HG03095 (cell line): Measurements from ENCODE around the gene SFMBT2.

ENCODE experiments used
- ATAC-seq: cut with Tn5 transposase; IDR thresholded peaks from one replicate; pipeline ENCODE4 v1.9.1; 2021; ENCODE audit warnings: moderate library complexity; ENCODE audit not compliant: unreplicated experiment

Gene SFMBT2

GRCh38 chr10:7274293-7274692, 136.5 kb downstream of the SFMBT2 start:
- ATAC-seq, result no peak

GRCh38 chr10:7272008-7272407, 138.8 kb downstream of the SFMBT2 start:
- no peak for ATAC-seq

- no peak for ATAC-seq
Measured at GRCh38 chr10:7269988-7270387, 140.8 kb downstream of the SFMBT2 start.

GRCh38 chr10:7267142-7267541, 143.7 kb downstream of the SFMBT2 start:
- ATAC-seq, result no peak

- ATAC-seq, result no peak
Measured at GRCh38 chr10:7265396-7266123, 145.3 kb downstream of the SFMBT2 start.

GRCh38 chr10:7264313-7264756, 146.5 kb downstream of the SFMBT2 start:
- no peak for ATAC-seq

GRCh38 chr10:7263616-7264015, 147.2 kb downstream of the SFMBT2 start:
- ATAC-seq, result no peak

GRCh38 chr10:7261351-7261750, 149.5 kb downstream of the SFMBT2 start:
- no peak for ATAC-seq

GRCh38 chr10:7260912-7261311, 149.9 kb downstream of the SFMBT2 start:
- no peak for ATAC-seq

GRCh38 chr10:7260412-7260900, 150.4 kb downstream of the SFMBT2 start:
- ATAC-seq, result peak; percentile 74

GRCh38 chr10:7258948-7259523, 151.8 kb downstream of the SFMBT2 start:
- no peak for ATAC-seq

- no peak for ATAC-seq
Measured at GRCh38 chr10:7255517-7255916, 155.3 kb downstream of the SFMBT2 start.

GRCh38 chr10:7251696-7252465, 159.0 kb downstream of the SFMBT2 start:
- no peak for ATAC-seq

- ATAC-seq, result no peak
Measured at GRCh38 chr10:7250236-7250635, 160.6 kb downstream of the SFMBT2 start.

- ATAC-seq, result no peak
Measured at GRCh38 chr10:7248585-7249164, 162.2 kb downstream of the SFMBT2 start.

- ATAC-seq, result no peak
Measured at GRCh38 chr10:7248148-7248547, 162.7 kb downstream of the SFMBT2 start.

GRCh38 chr10:7245505-7245904, 165.3 kb downstream of the SFMBT2 start:
- no peak for ATAC-seq

GRCh38 chr10:7243873-7244272, 167.0 kb downstream of the SFMBT2 start:
- ATAC-seq, result peak; percentile 89

GRCh38 chr10:7243139-7243538, 167.7 kb downstream of the SFMBT2 start:
- ATAC-seq, result no peak

GRCh38 chr10:7239312-7239985, 171.4 kb downstream of the SFMBT2 start:
- no peak for ATAC-seq

GRCh38 chr10:7235376-7235775, 175.5 kb downstream of the SFMBT2 start:
- no peak for ATAC-seq
